Frontal cortex (tissue), 4 donors: Measurements from ENCODE around the gene PIGW. TPM values are rescaled to one million over a fixed set of nuclear protein-coding genes. Genes with fewer than 3 reads are reported as not detected.
A peak's percentile ranks its signal among the peaks of the same experiment; 100 is the strongest.

ENCODE experiments used
- DNase-seq, 2 donors: peaks; one replicate each; pipeline ENCODE4 v3.0.0; 2012; ENCODE audit warnings: low spot score in 2 of 2
- FAIRE-seq: peaks from 2 replicates; lab custom pipeline; 2012; peaks lifted over from hg19 to GRCh38; lab: Jason Lieb, UNC
- small RNA-seq: library from RNA; depleted of rRNA; stranded (forward); fragments of <200 nt; gene quantifications from one replicate; pipeline ENCODE3, GENCODE V24; 2014
- total RNA-seq: library from RNA; depleted of rRNA; stranded (reverse); fragments of >200 nt; gene quantifications from one replicate; pipeline ENCODE4 v1.2.3, GENCODE V29; 2014
- donor health status: control.
- donor health status: control.
- donor health status: control.

The PIGW gene
- total RNA-seq, 1 donor from 2014 or later, result 3.3 TPM

DNA sequence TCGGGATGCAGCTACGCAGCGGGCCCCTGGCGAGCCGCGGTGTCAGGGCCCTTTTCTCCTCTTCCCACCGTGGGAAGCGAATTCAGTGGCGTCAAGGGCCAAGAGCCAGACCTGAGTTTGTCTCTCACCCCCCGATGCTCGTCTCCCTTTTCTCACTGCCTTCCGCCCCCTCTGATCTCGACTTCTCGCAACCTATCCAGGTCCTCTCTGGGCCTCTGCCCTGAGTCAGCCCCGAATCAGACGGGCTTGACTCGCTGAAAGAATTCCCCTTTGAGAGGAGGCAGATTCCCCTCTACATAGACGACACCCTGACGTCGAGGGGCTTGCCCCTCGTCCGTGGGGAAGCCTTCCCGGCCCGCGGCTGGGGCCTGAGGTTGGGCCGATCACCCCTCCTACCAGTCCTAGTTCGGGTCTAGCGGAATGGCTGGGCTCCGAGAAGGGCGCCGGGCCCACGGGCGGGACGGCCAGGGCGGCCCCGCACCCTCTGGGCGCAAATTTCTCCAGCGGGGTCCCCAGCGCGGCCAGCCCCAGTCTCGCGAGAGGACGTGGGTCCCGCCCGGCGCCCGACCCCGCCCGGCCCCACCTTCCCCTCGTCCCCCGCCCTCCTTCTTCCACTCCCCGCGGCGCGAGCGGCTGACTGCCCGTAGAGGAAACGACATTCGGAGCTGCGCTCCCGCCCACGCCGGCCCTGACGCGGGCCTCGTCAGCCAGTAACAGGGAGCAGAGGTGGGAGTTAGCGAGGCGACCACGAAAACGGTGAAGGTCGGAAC is 9.7 kb downstream of the PIGW start, which contains the start of gene GGNBP2:
Gene GGNBP2, plus strand, starts transcription at position 613 of the 770 bp plus-strand sequence. CDS start 806 bp downstream, outside the sequence.
- no peak for FAIRE-seq

DNA sequence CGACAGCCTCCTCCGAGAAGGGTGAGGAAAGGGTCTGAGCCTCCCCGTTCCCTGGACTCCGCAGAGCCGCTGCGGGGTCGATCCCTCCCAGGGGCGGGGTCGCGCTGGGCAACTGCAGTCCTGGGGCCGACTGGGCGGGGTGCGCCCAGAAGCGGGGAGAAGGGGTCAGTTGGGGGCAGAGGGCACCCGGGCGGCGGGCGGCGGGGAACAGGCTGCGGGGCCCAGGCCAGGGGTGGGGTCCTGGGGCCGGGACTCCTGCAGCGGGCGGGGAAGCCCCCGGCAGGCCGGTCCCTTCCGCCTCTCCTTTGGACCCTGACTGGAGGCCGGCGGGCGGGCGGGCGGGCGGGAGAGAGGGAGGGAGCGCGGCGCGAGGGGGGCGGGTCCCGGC is 10.3 kb downstream of the PIGW start:
- DNase-seq, result no peak

More for the DNA sequence above, 9.7 kb downstream of the PIGW start, which contains the start of gene GGNBP2:
- peak; percentile 90 for DNase-seq

DNA sequence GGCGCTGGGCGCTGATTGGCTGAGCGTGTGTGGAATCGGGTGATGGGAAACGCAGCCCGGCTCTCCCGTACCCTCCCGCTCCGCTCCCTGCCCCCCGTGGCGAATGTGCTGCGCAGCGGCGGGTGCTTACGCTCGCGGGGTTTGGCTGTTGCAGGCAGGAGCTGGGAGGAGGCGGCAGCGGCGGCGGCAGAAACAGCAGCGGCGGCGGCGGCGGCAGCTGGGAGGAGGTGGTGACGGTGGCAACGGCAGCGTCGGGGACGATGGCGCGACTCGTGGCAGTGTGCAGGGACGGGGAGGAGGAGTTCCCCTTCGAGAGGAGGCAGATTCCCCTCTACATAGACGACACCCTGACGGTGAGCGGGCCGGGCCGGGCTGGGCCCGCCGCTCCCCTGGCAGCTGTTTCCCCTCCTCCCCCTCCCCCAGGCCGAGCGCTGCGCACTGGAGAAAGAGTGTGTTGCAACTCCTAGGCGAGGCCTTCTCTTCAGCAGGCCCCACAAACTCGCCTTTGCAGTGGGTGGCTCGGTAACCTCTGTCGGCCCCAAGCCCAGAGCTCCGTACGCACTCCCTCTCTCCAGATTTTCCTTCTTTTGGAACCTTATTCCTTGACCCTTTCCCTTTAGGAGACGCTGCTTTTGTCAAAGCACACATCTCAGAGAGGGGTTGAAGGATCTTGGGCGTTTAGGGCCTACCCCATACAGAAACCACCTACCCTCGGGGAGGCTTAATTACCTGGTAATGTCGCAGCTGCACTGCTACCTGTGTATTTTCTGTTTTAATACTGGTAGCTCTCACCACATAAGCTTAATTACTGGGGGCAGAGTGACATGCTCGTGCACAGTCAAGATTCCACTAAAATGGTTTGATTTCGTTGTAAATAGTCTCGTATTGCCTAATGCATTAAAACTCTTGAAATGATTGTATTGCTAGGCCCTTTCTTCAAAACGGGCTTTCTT is 11.0 kb downstream of the PIGW start:
- DNase-seq (peak; percentile 96 to 98), FAIRE-seq (no peak)

More for the DNA sequence above, 10.3 kb downstream of the PIGW start:
- no peak for FAIRE-seq

DNA sequence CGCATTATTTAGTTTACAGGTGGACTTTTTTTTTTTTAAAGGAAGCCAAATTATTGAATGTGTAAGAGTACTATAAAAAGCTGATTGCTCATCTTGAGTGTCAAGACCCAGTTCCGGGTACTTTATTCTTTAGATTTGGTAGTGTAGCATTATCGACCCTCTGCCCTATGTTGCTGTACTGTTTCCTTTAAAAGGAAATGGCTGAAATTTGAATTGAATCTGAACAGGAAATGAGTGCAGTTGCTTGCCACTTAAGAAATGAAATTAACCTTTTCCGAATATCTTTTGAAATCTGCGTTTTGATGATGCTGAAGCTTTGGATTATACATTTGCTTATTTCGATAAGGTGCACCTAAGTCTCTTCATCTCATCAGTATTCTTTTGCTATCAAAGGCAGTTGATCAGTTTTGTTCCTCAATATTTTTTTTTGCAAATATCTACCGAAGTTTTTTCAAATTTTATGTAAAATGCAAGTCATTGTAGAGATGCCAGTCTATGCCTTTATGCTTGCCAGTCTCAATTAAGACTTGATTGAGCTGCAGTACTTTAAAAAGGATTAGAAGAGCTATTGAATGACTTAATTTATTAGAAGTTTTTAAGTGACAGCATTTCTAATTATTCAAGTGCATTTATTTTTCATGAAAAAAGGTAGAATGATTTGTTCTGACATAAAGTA is 11.8 kb downstream of the PIGW start:
- FAIRE-seq (no peak), DNase-seq (no peak)

DNA sequence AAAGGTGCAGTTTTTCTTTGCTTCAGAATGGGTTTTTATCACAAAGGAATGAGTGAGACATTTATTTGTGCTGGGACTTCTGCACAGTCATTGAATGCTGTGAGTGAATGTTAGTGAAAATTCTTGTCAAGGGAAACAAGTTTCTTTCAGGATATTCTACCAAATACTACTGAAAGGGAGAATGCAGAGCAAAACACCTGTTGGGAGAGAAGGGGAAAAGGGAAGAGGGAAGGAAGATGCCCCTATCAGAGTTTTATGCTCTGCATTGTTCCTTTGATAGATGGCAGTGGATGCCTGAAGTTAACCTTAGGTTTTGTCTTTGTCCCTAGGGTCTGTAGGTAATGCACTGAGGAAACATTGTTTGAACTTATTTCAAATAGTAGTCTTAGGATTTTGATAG is 13.0 kb downstream of the PIGW start:
- no peak for DNase-seq
- FAIRE-seq, result no peak

DNA sequence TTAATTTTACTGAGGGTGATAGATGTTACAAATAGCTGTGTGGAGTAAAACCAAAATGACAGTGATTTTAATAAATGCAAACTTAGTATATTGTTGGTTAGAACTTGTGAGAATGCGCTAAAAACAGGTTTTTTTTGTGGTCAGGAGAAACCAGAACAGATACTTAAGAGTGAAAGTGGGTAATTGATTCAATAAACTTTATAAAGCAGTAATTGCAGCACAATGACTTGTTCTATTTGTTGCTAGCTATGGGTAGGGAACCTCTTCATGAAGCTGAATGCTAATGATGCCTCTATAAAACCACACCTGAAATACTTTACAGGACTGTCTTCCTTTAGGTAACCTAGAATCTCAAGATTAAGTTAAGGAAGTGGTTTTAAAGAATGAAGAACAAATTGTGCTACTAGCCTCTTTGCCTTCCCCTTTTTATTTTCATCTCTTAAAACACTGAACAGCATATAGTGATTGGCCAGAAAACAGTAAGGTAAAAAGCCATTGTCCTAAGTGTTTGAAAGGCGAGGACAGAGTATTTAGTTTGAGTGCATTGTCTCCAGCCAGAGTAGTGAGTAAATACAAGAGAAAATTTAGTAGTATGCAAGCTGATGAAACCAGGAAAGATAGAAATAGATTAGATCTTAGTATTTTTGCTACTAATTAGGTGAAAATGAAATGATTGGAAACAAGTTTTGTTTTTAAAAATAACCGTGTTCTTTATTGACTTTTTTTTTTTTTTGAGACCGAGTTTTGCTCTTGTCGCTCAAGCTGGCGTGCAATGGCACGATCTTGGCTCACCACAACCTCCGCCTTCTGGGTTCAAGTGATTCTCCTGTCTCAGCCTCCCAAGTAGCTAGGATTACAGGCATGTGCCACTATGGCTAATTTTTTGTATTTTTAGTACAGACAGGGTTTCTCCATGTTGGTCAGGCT is 16.0 kb downstream of the PIGW start:
- DNase-seq (no peak), FAIRE-seq (no peak)

DNA sequence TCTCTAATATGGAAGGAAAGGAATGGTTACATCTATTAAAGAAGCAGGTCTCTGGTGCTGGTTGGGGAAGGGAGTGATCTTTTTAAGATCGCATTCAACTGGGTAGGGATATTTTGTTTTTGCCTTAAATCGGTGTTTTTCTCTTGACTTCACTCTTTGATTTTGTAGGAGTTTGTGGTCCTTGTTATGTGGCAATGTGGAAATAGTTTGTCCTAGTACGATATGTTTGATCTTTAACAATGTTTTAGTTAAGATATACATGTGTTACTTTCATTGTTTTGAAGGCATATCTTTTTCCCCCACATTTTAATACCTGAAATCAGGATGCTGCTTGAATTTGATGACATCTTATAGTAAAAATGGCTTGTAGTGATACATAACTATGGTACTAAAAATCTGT is 18.7 kb downstream of the PIGW start:
- no peak for DNase-seq
- no peak for FAIRE-seq

DNA sequence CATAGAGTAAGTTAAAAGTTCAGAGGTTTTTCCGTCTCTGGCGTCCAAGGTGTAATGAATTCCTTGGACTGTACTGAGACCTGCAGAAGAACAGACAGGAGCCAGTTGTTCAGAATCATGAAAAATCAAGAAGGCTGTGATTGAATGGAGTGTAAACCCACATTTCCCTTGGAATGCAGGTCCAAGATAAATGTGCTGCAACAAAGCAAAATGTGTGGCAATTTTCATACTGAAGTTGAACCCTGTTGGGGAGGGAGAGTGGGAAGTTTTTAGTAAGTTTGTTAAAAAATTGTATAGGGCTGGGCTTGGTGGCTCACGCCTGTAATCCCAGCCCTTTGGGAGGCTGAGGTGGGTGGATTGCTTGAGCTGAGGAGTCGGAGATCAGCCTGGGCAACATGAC is 31.3 kb downstream of the PIGW start:
- no peak for FAIRE-seq
- no peak for DNase-seq

DNA sequence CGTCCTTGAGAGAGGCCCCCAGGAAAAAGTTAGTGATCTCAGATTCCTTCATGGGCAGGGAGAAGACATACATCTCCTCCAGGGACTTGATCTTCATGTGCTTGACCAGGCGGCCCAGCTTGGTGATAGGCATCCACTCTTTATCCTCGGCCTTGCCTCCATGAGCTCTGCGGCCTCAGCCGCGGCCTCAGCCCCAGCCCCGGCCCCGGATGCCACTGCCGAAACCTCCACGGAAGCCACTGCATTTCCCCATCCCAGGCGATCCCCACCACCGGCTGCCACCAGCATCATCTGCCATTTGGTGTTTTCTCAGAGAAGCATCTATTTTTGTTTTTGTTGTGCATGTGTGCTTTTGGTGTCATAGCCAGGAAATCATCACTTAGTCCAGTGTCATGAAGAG is 40.2 kb downstream of the PIGW start:
- no peak for FAIRE-seq

DNA sequence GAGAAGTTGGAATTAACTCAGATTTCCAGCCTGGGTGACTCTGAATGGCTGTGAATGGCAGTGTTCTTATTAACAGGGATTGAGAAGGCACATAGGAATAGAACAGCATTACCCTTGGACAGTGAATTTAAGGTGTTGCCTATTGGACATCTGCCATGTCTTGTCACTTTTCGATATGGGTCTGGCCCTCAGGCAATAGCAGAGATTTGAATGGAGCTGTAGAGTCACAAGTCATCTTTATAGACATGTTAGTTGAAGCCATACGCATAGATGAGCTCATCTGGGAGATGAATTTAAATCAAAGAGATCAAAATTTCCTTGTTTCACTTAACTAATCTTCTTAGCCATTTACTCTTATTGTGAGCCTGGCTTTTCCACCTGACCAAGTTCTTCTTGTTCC is 42.0 kb downstream of the PIGW start:
- no peak for DNase-seq

More for the DNA sequence above, 40.2 kb downstream of the PIGW start:
- no peak for DNase-seq

DNA sequence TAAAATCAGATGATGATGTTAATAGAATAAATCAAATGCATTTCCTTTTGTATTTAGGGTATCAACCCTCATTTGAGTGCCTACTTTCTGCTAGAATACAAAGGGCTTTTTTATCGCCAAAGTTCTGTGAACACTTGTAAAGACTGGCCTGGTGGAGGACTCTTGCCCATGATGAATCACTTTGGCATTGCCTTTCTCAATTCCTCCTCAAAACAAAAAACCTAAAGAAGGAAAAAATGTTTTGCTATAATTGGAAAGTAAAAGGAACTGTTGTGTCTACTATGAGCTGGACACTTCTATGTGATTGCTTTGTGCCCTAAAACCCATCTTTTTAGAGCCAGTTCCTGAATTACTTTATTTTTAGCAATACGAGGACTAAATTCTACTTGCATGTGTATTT is 43.9 kb downstream of the PIGW start:
- FAIRE-seq (no peak), DNase-seq (no peak)

More for the DNA sequence above, 42.0 kb downstream of the PIGW start:
- no peak for FAIRE-seq

DNA sequence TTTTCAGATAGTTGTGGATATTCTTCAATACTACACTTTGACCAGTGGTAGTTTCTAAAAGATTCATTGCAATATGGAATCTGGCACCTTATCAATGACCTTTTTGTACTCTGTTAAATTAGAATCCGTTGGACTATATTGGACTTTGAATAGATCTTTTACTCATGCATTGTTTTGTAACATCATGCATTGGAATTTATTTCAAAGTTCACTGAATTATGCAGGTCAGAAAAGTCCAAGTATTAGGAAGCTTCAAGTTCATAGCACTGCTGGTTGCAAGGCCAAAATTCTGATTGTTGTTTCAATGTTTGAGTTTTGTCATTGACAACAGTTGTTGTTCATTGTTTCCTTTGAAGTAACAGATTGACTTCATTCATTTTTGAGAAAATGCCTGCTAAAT is 49.0 kb downstream of the PIGW start:
- no peak for DNase-seq

DNA sequence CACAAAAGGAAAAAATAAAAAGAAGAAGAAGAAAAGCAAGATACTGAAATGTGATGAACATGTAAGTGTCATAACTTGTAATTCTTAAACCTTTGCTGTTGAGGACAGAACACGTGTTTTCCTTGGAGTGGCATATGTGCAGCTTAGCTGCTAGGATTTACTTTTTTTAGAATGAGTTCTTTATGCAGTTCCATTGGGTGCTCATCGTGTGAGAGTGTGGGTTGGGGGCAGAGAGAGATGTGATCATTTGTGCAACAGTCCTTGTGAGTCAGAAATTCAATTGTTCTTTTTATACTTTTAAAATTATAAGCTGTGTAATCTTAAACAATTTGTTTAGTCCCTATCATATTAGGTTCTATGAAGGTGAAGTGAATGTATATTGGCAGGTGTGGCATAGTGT is 51.4 kb downstream of the PIGW start:
- DNase-seq (no peak), FAIRE-seq (no peak)

More for the DNA sequence above, 49.0 kb downstream of the PIGW start:
- no peak for FAIRE-seq

Small RNAs within 50 kb of the gene (small RNA-seq; reads per million reads assigned to genes)
- not detected for gene RNA5SP439

Other genes with a start within 250 kb of the PIGW start
- gene TBC1D3G, start 211.1 kb upstream of the PIGW start, total RNA-seq, result not detected
- gene TBC1D3H, start 146.6 kb upstream of the PIGW start, total RNA-seq, result not detected
- gene ZNHIT3, start 48.3 kb upstream of the PIGW start, total RNA-seq, result 57.1 TPM
- 30.6 TPM for gene MYO19, start 119 bp upstream of the PIGW start, total RNA-seq
- gene GGNBP2, start 9.9 kb downstream of the PIGW start, total RNA-seq, result 67.7 TPM
- gene DHRS11, start 56.9 kb downstream of the PIGW start, total RNA-seq, result 5.7 TPM
- 3.3 TPM for gene MRM1, start 66.6 kb downstream of the PIGW start, total RNA-seq